SU-DHL-6 (cell line): Measurements from ENCODE around the gene GPRC5D.

ENCODE experiments used
- EZH2phosphoT487 ChIP-seq: fragments of 200-600 bp; sonication (generic), shearing (Covaris generic); conservative IDR thresholded peaks from 2 replicates; pipeline ENCODE4 v1.6.1; 2018; ENCODE audit warnings: mild to moderate bottlenecking, antibody characterized with exemption, low read length, moderate library complexity, mixed read lengths
- TF ChIP-seq, protein P1 (sequence below): fragments of 200-600 bp; sonication (generic); IDR thresholded peaks from one replicate; pipeline ENCODE4 v1.5.1; 2017; ENCODE audit warnings: antibody characterized with exemption, mild to moderate bottlenecking, low read length, moderate library complexity; ENCODE audit not compliant: insufficient read depth, poor library complexity, severe bottlenecking

DNA sequence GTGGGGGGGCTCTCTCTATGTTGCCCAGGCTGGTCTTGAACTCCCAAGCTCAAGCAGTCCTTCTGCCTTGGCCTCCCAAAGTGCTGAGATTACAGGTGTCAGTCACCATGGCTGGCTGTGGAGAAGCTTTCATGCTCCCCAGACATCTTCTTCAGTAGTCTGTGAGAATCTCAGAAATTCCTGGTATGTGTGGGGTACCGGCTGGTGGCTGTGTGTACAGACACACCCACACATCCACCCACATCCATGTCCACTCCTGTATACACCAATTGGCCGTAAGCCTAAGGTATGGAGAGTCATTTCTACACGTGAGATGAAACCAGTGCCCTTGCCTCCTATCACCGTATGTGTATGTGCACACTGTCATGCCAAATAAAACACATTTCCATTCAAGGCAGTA, 27.8 kb downstream of the GPRC5D start:
- TF ChIP-seq, protein P1, sequence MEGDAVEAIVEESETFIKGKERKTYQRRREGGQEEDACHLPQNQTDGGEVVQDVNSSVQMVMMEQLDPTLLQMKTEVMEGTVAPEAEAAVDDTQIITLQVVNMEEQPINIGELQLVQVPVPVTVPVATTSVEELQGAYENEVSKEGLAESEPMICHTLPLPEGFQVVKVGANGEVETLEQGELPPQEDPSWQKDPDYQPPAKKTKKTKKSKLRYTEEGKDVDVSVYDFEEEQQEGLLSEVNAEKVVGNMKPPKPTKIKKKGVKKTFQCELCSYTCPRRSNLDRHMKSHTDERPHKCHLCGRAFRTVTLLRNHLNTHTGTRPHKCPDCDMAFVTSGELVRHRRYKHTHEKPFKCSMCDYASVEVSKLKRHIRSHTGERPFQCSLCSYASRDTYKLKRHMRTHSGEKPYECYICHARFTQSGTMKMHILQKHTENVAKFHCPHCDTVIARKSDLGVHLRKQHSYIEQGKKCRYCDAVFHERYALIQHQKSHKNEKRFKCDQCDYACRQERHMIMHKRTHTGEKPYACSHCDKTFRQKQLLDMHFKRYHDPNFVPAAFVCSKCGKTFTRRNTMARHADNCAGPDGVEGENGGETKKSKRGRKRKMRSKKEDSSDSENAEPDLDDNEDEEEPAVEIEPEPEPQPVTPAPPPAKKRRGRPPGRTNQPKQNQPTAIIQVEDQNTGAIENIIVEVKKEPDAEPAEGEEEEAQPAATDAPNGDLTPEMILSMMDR: no peak
- TF ChIP-seq EZH2phosphoT487: no peak
